Measurements from ENCODE around the gene GATAD2B. TPM values are rescaled to one million over a fixed set of nuclear protein-coding genes. Genes with fewer than 3 reads are reported as not detected.
A peak's percentile ranks its signal among the peaks of the same experiment; 100 is the strongest.

The GATAD2B gene
- total and polyA plus RNA-seq, 2 of the 4 experiments (the other 2 are of a cell fraction): 3.8 to 6.2 TPM

- Histone ChIP-seq H3K23ac (ENCODE audit: low read depth, low read length) (peak within 1 kb of the TSS; percentile 97), H2BK5ac (ENCODE audit: low read depth, low read length, poor library complexity, severe bottlenecking) (peak within 1 kb of the TSS; percentile 71), H2BK120ac (ENCODE audit: low read depth, low read length) (peak within 1 kb of the TSS; percentile 23; the same call in 1 of the 2 replicates), H2AFZ (replicated peaks; ENCODE audit: low read length, poor library complexity) (peak within 1 kb of the TSS; percentile 86), H2AK9ac (replicated peaks; ENCODE audit: low read depth, low read length, poor library complexity) (peak within 1 kb of the TSS; percentile 32), H4K20me1 (ENCODE audit: insufficient read depth, low read length) (peaks cover 41% of the 10 kb centered on the region), H4K8ac (ENCODE audit: low read depth in 2 of 2, low read length in 2 of 2) (peak within 1 kb of the TSS; percentile 19 to 94), H3K56ac (ENCODE audit: extremely low read depth, insufficient read depth, low read length) (peak within 1 kb of the TSS; percentile 63), H3K27me3 (ENCODE audit: control insufficient read depth, insufficient read depth, low read length) (no peaks in the 10 kb centered on the region), H3K4ac (ENCODE audit: low read depth, low read length) (peak within 1 kb of the TSS; percentile 85), H3K4me2 (ENCODE audit: low read depth, low read length) (peak within 1 kb of the TSS; percentile 100), H3K14ac (replicated peaks; ENCODE audit: low read depth, low read length) (peak within 1 kb of the TSS; percentile 98), H3K9ac (ENCODE audit: low read depth, low read length) (peak within 1 kb of the TSS; percentile 92), H3K4me1 (ENCODE audit: control insufficient read depth, insufficient read depth, low read length) (peaks cover 16% of the 10 kb centered on the region), H3K36me3 (ENCODE audit: control insufficient read depth, insufficient read depth, low read length) (peaks cover 26% of the 10 kb centered on the region), H3K9me1 (ENCODE audit: insufficient read depth, low read length) (peaks cover 27% of the 10 kb centered on the region), H3K79me1 (ENCODE audit: low read depth in 1 of 2, low read length in 2 of 2) (peaks cover 20 to 79% of the 10 kb centered on the region in 2 experiments), H2BK20ac (ENCODE audit: low read depth, low read length) (no peak within 1 kb of the TSS), H3K18ac (ENCODE audit: low read depth, low read length) (peak within 1 kb of the TSS; percentile 35; the same call in 1 of the 2 replicates), H2AK5ac (ENCODE audit: low read depth, low read length) (peak within 1 kb of the TSS; percentile 92), H3K4me3 (ENCODE audit: insufficient read depth, low read depth, low read length) (peak within 1 kb of the TSS; percentile 78), H4K91ac (ENCODE audit: insufficient read depth, low read depth, low read length) (peak within 1 kb of the TSS; percentile 44), H3K9me3 (ENCODE audit: control insufficient read depth, insufficient read depth, low read length) (no peaks in the 10 kb centered on the region), H2BK15ac (ENCODE audit: low read depth, low read length) (no peak within 1 kb of the TSS; the same call in 2 of the 3 replicates), H3K27ac (ENCODE audit: insufficient read depth, low read length) (peak within 1 kb of the TSS; percentile 92), H4K5ac (ENCODE audit: low read depth, low read length) (peak within 1 kb of the TSS; percentile 65)
- in situ Hi-C loops (cut with MboI; ENCODE audit: low sequenced_read_pairs) (loop anchor here (25.0 kb wide), 1 partner anchor 421 kb away; the partner anchor contains the start of genes S100A3, S100A4, S100A5 and S100A6), dilution Hi-C loops (cut with HindIII; ENCODE audit: low sequenced_read_pairs, unreplicated experiment) (no loop called here), intact Hi-C loops (cut with micrococcal nuclease) (no loop called here)
- ChIA-PET POLR2A (ENCODE audit: unreplicated experiment) (interaction anchor here (0.5 to 1.3 kb wide), 5 partner anchors 12 to 417 kb away, joined by 3 to 6 read pairs (median 3); partner anchors contain the start of genes DENND4B and RPS27), CTCF (interaction anchor here (1.0 to 1.3 kb wide), 2 partner anchors 9 to 12 kb away, joined by 3 read pairs; partner anchors contain the start of genes CREB3L4 and DENND4B)
- WGBS, 2 experiments (ENCODE audit: extremely low coverage in 2 of 2, insufficient read length in 1 of 2): 0% methylated on average over 31 of the region's 75 CpGs; no CpG with 5 or more reads in 1 of the 2 experiments
- BruUV-seq (replicated peaks): no TSS peak
- ATAC-seq (ENCODE audit: low read depth) (peak; percentile 78), DNase-seq (peak; percentile 98)
- TF ChIP-seq MAZ (IDR thresholded peaks at IDR 0.05; ENCODE audit: borderline replicate concordance, low read depth, low read length) (peak; percentile 55; the same call in 1 of the 2 replicates), NFE2L2 (IDR thresholded peaks at IDR 0.05; ENCODE audit: low read depth, low read length) (0 out of 2 replicates have a peak, but pooled peaks have one; percentile 1), CHD1 (IDR thresholded peaks at IDR 0.05; ENCODE audit: low read depth, low read length) (no peak), CEBPB (IDR thresholded peaks at IDR 0.05; ENCODE audit: low read depth, low read length) (no peak), CTCF (conservative IDR thresholded peaks at IDR 0.05; ENCODE audit: low read depth, low read length) (0 out of 2 replicates have a peak, but pooled peaks have one; percentile 4), MAFK (IDR thresholded peaks at IDR 0.05; ENCODE audit: low read depth, low read length) (peak; percentile 36; the same call in 1 of the 2 replicates), POLR2A (IDR thresholded peaks at IDR 0.05; ENCODE audit: low read depth, low read length) (peak; percentile 72)
- TF ChIP-seq, protein P1, sequence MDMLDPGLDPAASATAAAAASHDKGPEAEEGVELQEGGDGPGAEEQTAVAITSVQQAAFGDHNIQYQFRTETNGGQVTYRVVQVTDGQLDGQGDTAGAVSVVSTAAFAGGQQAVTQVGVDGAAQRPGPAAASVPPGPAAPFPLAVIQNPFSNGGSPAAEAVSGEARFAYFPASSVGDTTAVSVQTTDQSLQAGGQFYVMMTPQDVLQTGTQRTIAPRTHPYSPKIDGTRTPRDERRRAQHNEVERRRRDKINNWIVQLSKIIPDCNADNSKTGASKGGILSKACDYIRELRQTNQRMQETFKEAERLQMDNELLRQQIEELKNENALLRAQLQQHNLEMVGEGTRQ (IDR thresholded peaks at IDR 0.05; ENCODE audit: low read depth, low read length): no peak
Observed at GRCh38 chr1:153958111-153958960, 35.6 kb upstream of the GATAD2B start, which contains the start of gene CRTC2. TSS of gene CRTC2 (minus strand) at chr1:153958612. CDS start at chr1:153958497, 115 bp downstream.
